HPDE6-E6E7 (cell line): Measurements from ENCODE around the gene DUSP28.
"Not testable (repeated sequence)": the region's sequence is repeated elsewhere in the genome, so short reads cannot be mapped to it uniquely, and the experiment has no call there.

Experiments used
- DNase-seq: peaks from one replicate; pipeline ENCODE4 v3.0.0; 2011; ENCODE audit warnings: missing footprints; ENCODE audit errors: extremely low spot score

Gene DUSP28

GRCh38 chr2:240527153-240527750 is 32.9 kb upstream of the DUSP28 start:
- no peak for DNase-seq

GRCh38 chr2:240528406-240529040 is 31.6 kb upstream of the DUSP28 start:
- DNase-seq = no peak

GRCh38 chr2:240529344-240529999 is 30.7 kb upstream of the DUSP28 start:
- no peak for DNase-seq

GRCh38 chr2:240530181-240530580 is 30.0 kb upstream of the DUSP28 start:
- no peak for DNase-seq

GRCh38 chr2:240531038-240531437 is 29.1 kb upstream of the DUSP28 start:
- DNase-seq = no peak

GRCh38 chr2:240532031-240532775 is 28.0 kb upstream of the DUSP28 start:
- DNase-seq = no peak

GRCh38 chr2:240538031-240538780 is 22.0 kb upstream of the DUSP28 start:
- DNase-seq = no peak

GRCh38 chr2:240539101-240539500 is 21.1 kb upstream of the DUSP28 start:
- not testable (repeated sequence) for DNase-seq

- no peak for DNase-seq
Measured at GRCh38 chr2:240539906-240540305, 20.3 kb upstream of the DUSP28 start.

GRCh38 chr2:240551288-240551687 is 8.9 kb upstream of the DUSP28 start:
- DNase-seq = no peak

GRCh38 chr2:240551811-240552210 is 8.3 kb upstream of the DUSP28 start:
- DNase-seq = no peak

- DNase-seq = no peak
Measured at GRCh38 chr2:240553956-240554480, 6.1 kb upstream of the DUSP28 start.

- no peak for DNase-seq
Measured at GRCh38 chr2:240554767-240555493, 5.2 kb upstream of the DUSP28 start.

- DNase-seq = no peak
Measured at GRCh38 chr2:240555541-240556250, 4.5 kb upstream of the DUSP28 start.

- DNase-seq = peak; percentile 54
Measured at GRCh38 chr2:240556553-240557100, 3.5 kb upstream of the DUSP28 start.

GRCh38 chr2:240557101-240557751 is 2.9 kb upstream of the DUSP28 start:
- DNase-seq = no peak

GRCh38 chr2:240557808-240558207 is 2.3 kb upstream of the DUSP28 start, which contains the start of gene ANKMY1:
Gene ANKMY1, minus strand, starts transcription at chr2:240557988. Its CDS starts 653 bp downstream, at chr2:240557335.
- peak; percentile 93 for DNase-seq

GRCh38 chr2:240558236-240558761 is 1.9 kb upstream of the DUSP28 start:
- DNase-seq = no peak

- DNase-seq = no peak
Measured at GRCh38 chr2:240559286-240559685, 871 bp upstream of the DUSP28 start.
